ENCODE results near the gene LIPA. TPM values are rescaled to one million over a fixed set of nuclear protein-coding genes. Genes with fewer than 3 reads are reported as not detected.

The LIPA gene
- total and polyA plus RNA-seq, 9 donors = 26.6 to 191 (median 36.1) TPM

DNA sequence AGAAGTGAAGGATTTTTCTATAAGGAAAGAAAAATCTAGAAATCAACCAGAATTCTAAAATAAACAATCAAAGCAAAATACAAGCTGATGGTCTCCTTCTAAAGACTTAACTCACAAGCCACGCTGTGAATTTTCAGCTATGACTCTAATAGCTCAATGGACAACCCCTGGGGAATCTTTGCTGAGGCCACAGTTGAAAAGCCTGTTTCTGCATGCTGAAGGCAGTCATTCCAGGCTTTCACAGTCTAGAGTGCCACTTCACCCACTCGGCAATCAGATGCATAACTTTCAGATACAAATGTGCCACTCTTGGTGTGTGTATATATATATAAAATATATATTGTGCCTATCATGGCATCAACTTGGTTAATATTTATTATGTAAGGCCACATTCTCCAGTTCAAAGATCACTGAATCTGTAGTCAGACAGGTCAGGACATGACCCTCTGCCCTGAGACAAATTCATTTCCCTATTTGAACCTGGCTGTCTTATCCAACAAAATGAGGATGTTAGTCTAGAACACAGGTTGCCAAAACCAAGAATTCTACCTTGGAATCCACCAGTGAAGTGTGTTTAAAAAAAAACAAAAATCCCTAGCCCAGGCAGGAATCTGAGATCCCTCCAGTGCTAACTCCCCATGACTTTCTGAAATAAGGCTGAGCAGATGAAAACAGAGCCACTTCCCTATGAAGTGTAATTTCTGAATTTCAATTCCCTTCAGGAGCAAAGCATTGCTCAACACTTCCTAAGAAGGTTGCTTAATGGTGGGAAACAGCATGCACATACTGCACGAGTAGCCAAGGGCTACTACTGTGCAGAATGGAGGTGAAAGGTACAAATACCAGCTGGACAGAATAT lies 9.9 kb downstream of the LIPA start:
- H3K4me1 ChIP-seq (ENCODE audit: insufficient read depth) = no peaks in the 10 kb centered on the region
- no peaks in the 10 kb centered on the region for H3K9me3 ChIP-seq
- no peaks in the 10 kb centered on the region for H3K27me3 ChIP-seq
- no peak overlapping the region for H3K27ac ChIP-seq
- intact Hi-C loops (cut with DNase I) = no loop called here
- no peak overlapping the region for H3K4me3 ChIP-seq
- TF ChIP-seq EP300 (IDR thresholded peaks at IDR 0.05) (no peak), CTCF (IDR thresholded peaks at IDR 0.05) (no peak), POLR2A (IDR thresholded peaks at IDR 0.05) (no peak)
- 59 to 75% (median 70%) methylated on average over 3 of the region's 3 CpGs for WGBS, 3 donors
- DNase-seq = no peak
- no peaks in the 10 kb centered on the region for H3K36me3 ChIP-seq

DNA sequence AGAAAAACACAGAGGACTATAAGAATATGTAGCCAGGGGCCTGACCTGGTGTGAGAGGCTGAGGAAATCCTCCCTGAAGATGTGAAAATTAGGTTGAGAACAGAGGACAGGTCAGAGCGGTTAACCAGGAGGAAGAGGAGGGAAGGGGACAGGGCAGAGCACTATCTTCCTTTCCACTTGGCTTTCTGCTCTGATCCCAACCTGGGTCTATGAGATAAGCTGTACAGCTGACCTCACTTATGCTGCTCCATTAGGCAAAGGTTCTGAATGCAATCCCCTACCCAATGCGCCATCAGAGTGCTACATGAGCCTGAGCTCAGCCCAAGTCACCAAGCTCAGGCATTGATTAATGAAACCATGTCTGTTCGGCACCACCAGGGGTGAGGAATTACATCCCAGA lies 10.5 kb downstream of the LIPA start:
- DNase-seq = no peak
- no peak for TF ChIP-seq CTCF (IDR thresholded peaks at IDR 0.05)
- TF ChIP-seq EP300 (IDR thresholded peaks at IDR 0.05) = no peak
- TF ChIP-seq POLR2A (IDR thresholded peaks at IDR 0.05) = no peak
- Histone ChIP-seq H3K4me3 (no peak overlapping the region), H3K9me3 (no peaks in the 10 kb centered on the region), H3K4me1 (ENCODE audit: insufficient read depth) (no peaks in the 10 kb centered on the region), H3K36me3 (no peaks in the 10 kb centered on the region), H3K27ac (no peak overlapping the region), H3K27me3 (no peaks in the 10 kb centered on the region)
- WGBS, 3 donors = 94 to 97% (median 96%) methylated on average over 3 of the region's 3 CpGs
- intact Hi-C loops (cut with DNase I) = no loop called here

DNA sequence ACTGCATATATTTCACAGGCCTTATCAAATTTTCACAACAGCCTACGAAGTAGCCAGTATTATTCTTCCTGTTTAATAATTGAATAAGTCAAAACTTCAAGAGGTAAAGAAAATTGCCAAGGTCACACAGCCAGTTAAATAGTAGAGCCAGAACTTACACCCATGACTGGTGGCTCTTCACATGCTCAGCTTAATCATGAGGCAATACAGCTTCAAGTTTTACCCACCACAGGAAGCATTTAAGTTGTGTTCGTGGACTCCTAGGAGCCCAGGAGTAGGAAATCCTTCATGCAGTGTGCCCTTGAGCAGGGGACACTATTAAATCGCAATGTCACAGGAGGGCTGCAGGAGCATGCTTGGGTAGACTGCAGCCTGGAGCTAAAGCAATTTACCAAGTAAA lies 11.1 kb downstream of the LIPA start:
- DNase-seq = no peak
- H3K27me3 ChIP-seq = no peaks in the 10 kb centered on the region
- H3K4me1 ChIP-seq (ENCODE audit: insufficient read depth) = no peaks in the 10 kb centered on the region
- no peak for TF ChIP-seq POLR2A (IDR thresholded peaks at IDR 0.05)
- H3K36me3 ChIP-seq = no peaks in the 10 kb centered on the region
- H3K9me3 ChIP-seq = no peaks in the 10 kb centered on the region
- intact Hi-C loops (cut with DNase I) = no loop called here
- H3K27ac ChIP-seq = no peak overlapping the region
- H3K4me3 ChIP-seq = no peak overlapping the region
- WGBS, 3 donors = 89 to 91% (median 89%) methylated on average over 3 of the region's 3 CpGs

DNA sequence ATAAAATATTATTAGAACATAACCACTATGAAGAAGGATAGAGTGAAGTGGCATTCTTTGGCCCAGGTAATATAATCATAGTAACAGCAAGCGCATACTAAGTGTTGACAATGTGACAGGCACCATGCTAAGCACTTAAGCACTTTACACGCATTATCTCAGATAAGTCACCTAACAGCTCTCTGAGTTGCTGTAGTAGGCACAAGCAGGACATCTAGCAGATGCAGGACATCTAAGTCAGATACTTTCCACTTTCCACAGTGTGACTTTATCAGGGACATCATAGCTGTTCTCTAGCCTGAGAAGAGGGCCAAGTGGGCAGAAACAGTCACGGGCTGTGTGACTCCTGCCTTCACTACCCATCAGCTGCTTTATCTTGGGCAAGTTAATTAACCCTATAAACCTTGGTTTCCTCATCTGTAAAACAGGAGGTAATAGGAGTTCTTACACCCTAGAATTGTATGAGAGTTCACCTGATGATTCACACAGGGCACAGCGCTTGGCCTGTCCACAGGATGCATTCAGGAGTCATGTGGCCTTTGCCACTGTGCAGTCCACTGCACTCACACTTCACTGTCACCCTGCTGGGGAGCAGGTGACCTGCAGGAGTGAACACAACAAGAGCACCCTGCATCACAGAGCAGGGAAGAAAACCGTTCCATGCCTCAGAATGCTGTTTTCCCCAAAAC lies 12.5 kb downstream of the LIPA start:
- no peaks in the 10 kb centered on the region for H3K27me3 ChIP-seq
- no peak overlapping the region for H3K27ac ChIP-seq
- intact Hi-C loops (cut with DNase I) = no loop called here
- H3K9me3 ChIP-seq = no peaks in the 10 kb centered on the region
- 84 to 95% (median 92%) methylated on average over 5 of the region's 5 CpGs for WGBS, 3 donors
- DNase-seq = no peak
- no peaks in the 10 kb centered on the region for H3K4me1 ChIP-seq (ENCODE audit: insufficient read depth)
- H3K36me3 ChIP-seq = no peaks in the 10 kb centered on the region
- TF ChIP-seq CTCF (IDR thresholded peaks at IDR 0.05) (no peak), EP300 (IDR thresholded peaks at IDR 0.05) (no peak), POLR2A (IDR thresholded peaks at IDR 0.05) (no peak)
- H3K4me3 ChIP-seq = no peak overlapping the region

DNA sequence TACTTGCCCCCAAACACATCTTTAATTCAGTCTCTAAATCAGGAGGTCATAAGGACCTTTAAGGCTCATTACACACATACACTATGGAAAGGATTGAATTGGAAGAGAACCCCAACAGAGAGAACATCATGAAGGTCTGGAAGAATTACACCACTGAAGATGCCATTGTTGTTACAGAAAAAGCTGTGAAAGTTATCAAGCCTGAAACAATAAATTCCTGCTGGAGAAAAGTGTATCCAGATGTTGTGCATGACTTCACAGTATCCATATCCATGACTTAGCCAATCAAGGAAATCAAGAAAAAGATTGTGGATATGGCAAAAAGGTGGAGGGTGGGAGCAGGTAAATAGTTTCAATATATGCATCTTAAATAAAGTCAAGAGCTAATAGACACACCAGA lies 13.7 kb downstream of the LIPA start:
- H3K4me3 ChIP-seq = no peak overlapping the region
- no peaks in the 10 kb centered on the region for H3K27me3 ChIP-seq
- no peaks in the 10 kb centered on the region for H3K4me1 ChIP-seq (ENCODE audit: insufficient read depth)
- no peak for DNase-seq
- H3K9me3 ChIP-seq = no peaks in the 10 kb centered on the region
- no peak overlapping the region for H3K27ac ChIP-seq
- no peaks in the 10 kb centered on the region for H3K36me3 ChIP-seq
- TF ChIP-seq EP300 (IDR thresholded peaks at IDR 0.05) = no peak
- intact Hi-C loops (cut with DNase I) = no loop called here
